Mesendoderm (in vitro differentiated cells): Measurements from ENCODE around the gene RHOBTB3.

Experiments
- DNase-seq: peaks from one replicate; pipeline ENCODE4 v3.0.0; 2013
- H2AK5ac ChIP-seq: 2 replicates; pipeline ENCODE4 v1.6.1; 2013; ENCODE audit warnings: low read length, inconsistent platforms
- H2BK120ac ChIP-seq: 2 replicates; pipeline ENCODE4 v1.6.1; 2013; ENCODE audit warnings: low read depth, mild to moderate bottlenecking, low read length, moderate library complexity, mixed read lengths
- H2BK15ac ChIP-seq: replicated peaks from 2 replicates; pipeline ENCODE4 v1.6.1; 2013; ENCODE audit warnings: low read depth, mild to moderate bottlenecking, moderate library complexity
- H2BK5ac ChIP-seq: 2 replicates; pipeline ENCODE4 v1.6.1; 2013; ENCODE audit warnings: low read length, inconsistent platforms
- H3K18ac ChIP-seq: 2 replicates; pipeline ENCODE4 v1.6.1; 2013; ENCODE audit warnings: mild to moderate bottlenecking, low read length, mixed read lengths
- H3K23ac ChIP-seq: one replicate; pipeline ENCODE4 v1.6.1; 2013; ENCODE audit warnings: low read length
- H3K27ac ChIP-seq: 2 replicates; pipeline ENCODE4 v1.5.1; 2013; ENCODE audit warnings: low read depth, mild to moderate bottlenecking, inconsistent platforms, low read length, moderate library complexity
- H3K27me3 ChIP-seq: 2 replicates; pipeline ENCODE4 v1.6.1; 2013; ENCODE audit warnings: low read length, control low read depth, mild to moderate bottlenecking, inconsistent platforms; ENCODE audit not compliant: insufficient read depth, poor library complexity
- H3K36me3 ChIP-seq: 2 replicates; pipeline ENCODE4 v1.6.1; 2013; ENCODE audit warnings: low read length, inconsistent platforms; ENCODE audit not compliant: control insufficient read depth, insufficient read depth
- H3K4ac ChIP-seq: one replicate; pipeline ENCODE4 v1.6.1; 2013; ENCODE audit warnings: low read depth, mild to moderate bottlenecking, low read length, moderate library complexity
- H3K4me1 ChIP-seq: 2 replicates; pipeline ENCODE4 v1.6.1; 2013; ENCODE audit warnings: low read depth, low read length, inconsistent platforms; ENCODE audit not compliant: control insufficient read depth
- H3K4me2 ChIP-seq: 2 replicates; pipeline ENCODE4 v1.6.1; 2013; ENCODE audit warnings: low read length
- H3K4me3 ChIP-seq: 2 replicates; pipeline ENCODE4 v1.5.1; 2013; ENCODE audit warnings: mild to moderate bottlenecking, low read length
- H3K56ac ChIP-seq: one replicate; pipeline ENCODE4 v1.6.1; 2013; ENCODE audit warnings: low read length
- H3K79me1 ChIP-seq: 2 replicates; pipeline ENCODE4 v1.6.1; 2013; ENCODE audit warnings: low read length, inconsistent platforms
- H3K79me2 ChIP-seq: 2 replicates; pipeline ENCODE4 v1.6.1; 2013; ENCODE audit warnings: mild to moderate bottlenecking, low read length; ENCODE audit not compliant: control insufficient read depth, insufficient read depth
- H3K9ac ChIP-seq: 2 replicates; pipeline ENCODE4 v1.6.1; 2013; ENCODE audit warnings: low read length, inconsistent platforms
- H4K5ac ChIP-seq: one replicate; pipeline ENCODE4 v1.6.1; 2013; ENCODE audit warnings: low read length
- H4K8ac ChIP-seq: one replicate; pipeline ENCODE4 v1.6.1; 2013; ENCODE audit warnings: low read depth, mild to moderate bottlenecking, control low read depth, low read length, moderate library complexity
- WGBS: extraction: QIAGEN DNeasy Blood & Tissue Kit; methylation state at CpG from one replicate; pipeline ENCODE4 v1.1.7; 2013; ENCODE audit warnings: low lambda C conversion rate, missing lambda C conversion rate; ENCODE audit not compliant: insufficient coverage; ENCODE audit errors: extremely low coverage; 5-methylcytosine and 5-hydroxymethylcytosine counted together

RHOBTB3 gene

GRCh38 chr5:95781101-95781583, 50.0 kb downstream of the RHOBTB3 start:
- H4K5ac ChIP-seq: no peak overlapping the region
- H3K27me3 ChIP-seq: no peaks in the 10 kb centered on the region
- H2AK5ac ChIP-seq: no peak overlapping the region
- WGBS: no CpG with 5 or more reads among the region's 4 CpGs
- peaks cover 7% of the 10 kb centered on the region for H3K36me3 ChIP-seq
- no peak overlapping the region for H2BK5ac ChIP-seq
- H3K4ac ChIP-seq: no peak overlapping the region
- H3K9ac ChIP-seq: no peak overlapping the region
- no peaks in the 10 kb centered on the region for H3K4me1 ChIP-seq
- H2BK120ac ChIP-seq: no peak overlapping the region
- no peaks in the 10 kb centered on the region for H3K79me2 ChIP-seq
- no peak overlapping the region for H3K23ac ChIP-seq
- no peak overlapping the region for H3K4me3 ChIP-seq
- peak; percentile 88 for DNase-seq
- H3K4me2 ChIP-seq: no peak overlapping the region
- H3K79me1 ChIP-seq: no peaks in the 10 kb centered on the region
- no peak overlapping the region for H3K56ac ChIP-seq
- no peak overlapping the region for H3K18ac ChIP-seq
- no peak overlapping the region for H3K27ac ChIP-seq
- no peak overlapping the region for H4K8ac ChIP-seq
- H2BK15ac ChIP-seq: no peak overlapping the region

GRCh38 chr5:95782181-95782580, 51.0 kb downstream of the RHOBTB3 start:
- peaks cover 2% of the 10 kb centered on the region for H3K4me1 ChIP-seq
- H3K23ac ChIP-seq: no peak overlapping the region
- H3K27ac ChIP-seq: no peak overlapping the region
- no peak overlapping the region for H3K4me3 ChIP-seq
- H3K56ac ChIP-seq: no peak overlapping the region
- no peak overlapping the region for H3K9ac ChIP-seq
- H4K8ac ChIP-seq: no peak overlapping the region
- peaks cover 4% of the 10 kb centered on the region for H3K36me3 ChIP-seq
- no peak overlapping the region for H4K5ac ChIP-seq
- no peaks in the 10 kb centered on the region for H3K79me2 ChIP-seq
- no peak overlapping the region for H2BK120ac ChIP-seq
- H2BK15ac ChIP-seq: no peak overlapping the region
- no peak overlapping the region for H3K18ac ChIP-seq
- no peak overlapping the region for H2AK5ac ChIP-seq
- no peak overlapping the region for H2BK5ac ChIP-seq
- H3K4me2 ChIP-seq: no peak overlapping the region
- no peak for DNase-seq
- no peaks in the 10 kb centered on the region for H3K79me1 ChIP-seq
- H3K27me3 ChIP-seq: no peaks in the 10 kb centered on the region
- WGBS: no CpG with 5 or more reads among the region's 4 CpGs
- no peak overlapping the region for H3K4ac ChIP-seq

- Histone ChIP-seq H4K8ac (no peak overlapping the region), H3K4me2 (no peak overlapping the region), H2BK120ac (no peak overlapping the region), H3K4ac (no peak overlapping the region), H3K18ac (no peak overlapping the region), H3K56ac (no peak overlapping the region), H2BK5ac (no peak overlapping the region), H3K4me1 (peaks cover 2% of the 10 kb centered on the region), H3K27me3 (no peaks in the 10 kb centered on the region), H3K27ac (no peak overlapping the region), H3K23ac (no peak overlapping the region), H2BK15ac (no peak overlapping the region), H3K9ac (no peak overlapping the region), H2AK5ac (no peak overlapping the region), H3K4me3 (no peak overlapping the region), H3K79me1 (no peaks in the 10 kb centered on the region), H3K36me3 (peaks cover 9% of the 10 kb centered on the region), H3K79me2 (no peaks in the 10 kb centered on the region), H4K5ac (no peak overlapping the region)
- WGBS: no CpG with 5 or more reads among the region's 3 CpGs
- no peak for DNase-seq
Observed at GRCh38 chr5:95783661-95784060, 52.5 kb downstream of the RHOBTB3 start.

GRCh38 chr5:95784514-95785302, 53.6 kb downstream of the RHOBTB3 start:
- no peak for DNase-seq
- no peak overlapping the region for H3K23ac ChIP-seq
- no peak overlapping the region for H4K8ac ChIP-seq
- H3K4me2 ChIP-seq: no peak overlapping the region
- no peaks in the 10 kb centered on the region for H3K79me1 ChIP-seq
- H3K27me3 ChIP-seq: no peaks in the 10 kb centered on the region
- no peak overlapping the region for H3K4me3 ChIP-seq
- no CpG with 5 or more reads among the region's 9 CpGs for WGBS
- no peak overlapping the region for H2AK5ac ChIP-seq
- H2BK5ac ChIP-seq: no peak overlapping the region
- no peak overlapping the region for H3K18ac ChIP-seq
- H3K4ac ChIP-seq: no peak overlapping the region
- no peak overlapping the region for H3K27ac ChIP-seq
- no peaks in the 10 kb centered on the region for H3K79me2 ChIP-seq
- no peak overlapping the region for H4K5ac ChIP-seq
- no peak overlapping the region for H2BK15ac ChIP-seq
- no peak overlapping the region for H3K56ac ChIP-seq
- H3K4me1 ChIP-seq: peaks cover 2% of the 10 kb centered on the region
- H3K36me3 ChIP-seq: peaks cover 9% of the 10 kb centered on the region
- no peak overlapping the region for H2BK120ac ChIP-seq
- H3K9ac ChIP-seq: no peak overlapping the region

- H4K8ac ChIP-seq: no peak overlapping the region
- peak overlapping the region; percentile 33 for H3K27ac ChIP-seq
- H4K5ac ChIP-seq: no peak overlapping the region
- no peak overlapping the region for H3K18ac ChIP-seq
- H3K56ac ChIP-seq: no peak overlapping the region
- H3K23ac ChIP-seq: no peak overlapping the region
- peak; percentile 60 for DNase-seq
- no peaks in the 10 kb centered on the region for H3K27me3 ChIP-seq
- no CpG with 5 or more reads among the region's 3 CpGs for WGBS
- no peak overlapping the region for H3K9ac ChIP-seq
- no peak overlapping the region for H2BK5ac ChIP-seq
- H2BK15ac ChIP-seq: no peak overlapping the region
- no peaks in the 10 kb centered on the region for H3K79me2 ChIP-seq
- H3K4me1 ChIP-seq: peaks cover 2% of the 10 kb centered on the region
- no peak overlapping the region for H2AK5ac ChIP-seq
- H2BK120ac ChIP-seq: no peak overlapping the region
- no peak overlapping the region for H3K4me2 ChIP-seq
- peaks cover 11% of the 10 kb centered on the region for H3K36me3 ChIP-seq
- H3K79me1 ChIP-seq: no peaks in the 10 kb centered on the region
- no peak overlapping the region for H3K4ac ChIP-seq
- no peak overlapping the region for H3K4me3 ChIP-seq
Observed at GRCh38 chr5:95786821-95787418, 55.8 kb downstream of the RHOBTB3 start.
